Measurements from ENCODE around the gene PRKCE.

PRKCE gene

DNA sequence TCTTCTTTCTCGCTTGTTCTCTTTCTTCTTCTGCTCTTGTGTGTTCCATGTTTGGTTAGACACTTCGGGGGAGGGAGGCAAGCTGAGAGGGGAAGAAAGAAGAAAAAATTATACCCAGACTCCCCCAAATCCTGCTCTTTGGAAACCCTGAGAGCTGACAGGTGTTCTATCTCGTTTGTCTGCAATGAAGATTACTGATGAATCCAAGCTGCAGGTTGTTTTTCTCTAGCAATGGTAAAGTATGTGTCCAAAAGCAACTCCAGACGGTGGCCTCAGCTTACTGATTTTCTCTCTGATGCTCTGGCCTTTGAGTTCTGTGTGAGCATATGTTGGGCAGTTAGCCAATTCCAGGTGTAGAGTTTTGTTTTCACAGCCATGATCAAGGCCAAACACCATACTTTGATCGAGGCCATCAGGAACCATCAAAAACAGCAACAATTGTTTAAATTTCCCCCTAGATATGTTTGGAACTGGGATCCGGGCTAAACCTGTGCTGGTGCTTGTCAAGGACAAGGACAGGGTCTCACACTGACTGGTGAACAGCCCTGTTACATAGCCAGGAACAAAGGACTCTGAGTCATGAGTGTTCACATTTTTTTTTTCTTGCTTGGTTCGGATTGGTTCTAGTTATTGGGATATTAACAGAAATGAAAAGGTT is 142.0 kb downstream of the PRKCE start:
- DNase-seq (ENCODE audit: low read depth) = no peak
- no peak overlapping the region for H3K4me3 ChIP-seq (ENCODE audit: low read depth, low read length)
- TF ChIP-seq, protein P1, sequence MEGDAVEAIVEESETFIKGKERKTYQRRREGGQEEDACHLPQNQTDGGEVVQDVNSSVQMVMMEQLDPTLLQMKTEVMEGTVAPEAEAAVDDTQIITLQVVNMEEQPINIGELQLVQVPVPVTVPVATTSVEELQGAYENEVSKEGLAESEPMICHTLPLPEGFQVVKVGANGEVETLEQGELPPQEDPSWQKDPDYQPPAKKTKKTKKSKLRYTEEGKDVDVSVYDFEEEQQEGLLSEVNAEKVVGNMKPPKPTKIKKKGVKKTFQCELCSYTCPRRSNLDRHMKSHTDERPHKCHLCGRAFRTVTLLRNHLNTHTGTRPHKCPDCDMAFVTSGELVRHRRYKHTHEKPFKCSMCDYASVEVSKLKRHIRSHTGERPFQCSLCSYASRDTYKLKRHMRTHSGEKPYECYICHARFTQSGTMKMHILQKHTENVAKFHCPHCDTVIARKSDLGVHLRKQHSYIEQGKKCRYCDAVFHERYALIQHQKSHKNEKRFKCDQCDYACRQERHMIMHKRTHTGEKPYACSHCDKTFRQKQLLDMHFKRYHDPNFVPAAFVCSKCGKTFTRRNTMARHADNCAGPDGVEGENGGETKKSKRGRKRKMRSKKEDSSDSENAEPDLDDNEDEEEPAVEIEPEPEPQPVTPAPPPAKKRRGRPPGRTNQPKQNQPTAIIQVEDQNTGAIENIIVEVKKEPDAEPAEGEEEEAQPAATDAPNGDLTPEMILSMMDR (IDR thresholded peaks at IDR 0.05; ENCODE audit: low read depth, low read length, missing control alignments) = no peak

DNA sequence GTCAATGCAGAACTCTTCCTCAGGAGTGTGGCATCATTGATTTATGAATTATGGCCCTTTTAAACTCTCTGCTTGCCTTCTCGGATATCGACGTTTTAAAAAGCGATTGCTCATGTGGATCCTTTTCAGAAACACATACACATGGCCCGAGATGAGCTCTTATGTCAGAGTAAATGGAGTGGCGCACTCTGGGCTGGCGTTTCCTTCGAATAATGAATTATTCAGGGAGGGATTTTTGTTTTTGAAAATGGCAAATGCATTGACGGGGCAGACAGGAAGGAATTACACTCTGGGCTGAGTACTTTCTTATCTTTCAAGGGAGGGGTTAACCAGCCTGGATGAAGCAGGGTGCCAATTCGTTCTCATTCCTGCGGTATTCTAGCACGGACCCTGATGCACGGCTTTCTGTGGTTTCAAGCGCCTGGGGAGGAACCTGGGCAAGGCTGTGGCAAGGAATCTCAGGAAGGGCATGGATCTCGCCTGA is 142.7 kb downstream of the PRKCE start:
- H3K4me3 ChIP-seq (ENCODE audit: low read depth, low read length) = no peak overlapping the region
- no peak for DNase-seq (ENCODE audit: low read depth)
- TF ChIP-seq, protein P1 (IDR thresholded peaks at IDR 0.05; ENCODE audit: low read depth, low read length, missing control alignments) = no peak

DNA sequence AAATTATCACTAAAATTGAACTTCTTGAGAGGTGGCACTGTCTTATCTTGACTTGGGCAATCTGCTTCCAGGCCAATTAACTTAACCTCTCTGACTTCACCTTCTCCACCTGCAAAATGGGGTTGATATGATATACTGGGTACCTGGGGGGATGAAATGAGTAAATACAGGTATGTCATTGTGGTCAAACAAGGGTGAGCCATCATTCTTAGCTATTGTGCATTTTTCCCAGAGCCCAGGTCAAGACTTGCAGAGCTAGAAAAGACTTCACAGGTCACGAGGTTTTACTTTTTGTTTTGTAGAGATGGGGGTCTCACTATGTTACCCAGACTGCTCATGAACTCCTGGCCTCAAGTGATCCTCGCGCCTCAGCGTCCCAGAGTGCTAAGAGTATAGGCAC is 145.0 kb downstream of the PRKCE start:
- TF ChIP-seq, protein P1 (IDR thresholded peaks at IDR 0.05; ENCODE audit: low read depth, low read length, missing control alignments) = no peak
- H3K4me3 ChIP-seq (ENCODE audit: low read depth, low read length) = no peak overlapping the region
- DNase-seq (ENCODE audit: low read depth) = no peak

DNA sequence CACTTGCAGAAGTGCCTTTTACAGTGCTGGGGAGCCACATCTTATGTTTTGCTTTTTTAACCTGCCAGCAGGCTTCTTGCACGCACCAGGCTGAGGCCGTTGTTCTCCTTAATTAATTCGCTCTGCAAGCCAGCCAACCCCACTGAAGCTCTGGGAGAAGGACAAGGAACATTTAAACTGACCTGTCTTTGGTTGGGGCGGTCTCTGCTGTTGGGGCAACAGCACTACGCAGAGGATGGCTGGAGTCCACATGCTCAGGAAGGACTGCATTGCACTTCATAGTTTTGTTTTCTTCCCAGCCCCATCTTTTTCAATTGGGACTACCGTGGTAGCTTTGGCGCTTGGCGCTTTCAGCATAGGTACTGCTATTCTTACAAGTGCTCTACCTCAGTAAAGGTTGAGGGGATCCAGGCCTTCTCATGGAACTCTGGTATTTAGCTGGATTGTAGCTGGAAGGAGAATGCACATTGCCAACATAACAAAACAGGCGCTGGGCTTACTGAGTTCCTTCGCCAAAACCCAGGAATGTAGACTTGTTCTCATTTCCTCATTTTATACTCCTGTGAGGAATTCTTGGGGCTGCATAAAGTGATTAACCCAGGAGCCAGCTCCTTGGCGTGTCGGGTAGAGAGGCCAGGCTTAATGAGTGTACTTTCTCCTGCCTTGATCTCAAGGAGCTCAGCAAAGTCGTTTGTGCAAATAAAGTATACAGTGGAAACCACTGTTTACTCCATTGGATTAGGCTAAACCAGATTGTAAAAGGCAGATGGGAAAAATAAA is 146.2 kb downstream of the PRKCE start:
- TF ChIP-seq, protein P1 (IDR thresholded peaks at IDR 0.05; ENCODE audit: low read depth, low read length, missing control alignments) = no peak
- no peak for DNase-seq (ENCODE audit: low read depth)
- no peak overlapping the region for H3K4me3 ChIP-seq (ENCODE audit: low read depth, low read length)

DNA sequence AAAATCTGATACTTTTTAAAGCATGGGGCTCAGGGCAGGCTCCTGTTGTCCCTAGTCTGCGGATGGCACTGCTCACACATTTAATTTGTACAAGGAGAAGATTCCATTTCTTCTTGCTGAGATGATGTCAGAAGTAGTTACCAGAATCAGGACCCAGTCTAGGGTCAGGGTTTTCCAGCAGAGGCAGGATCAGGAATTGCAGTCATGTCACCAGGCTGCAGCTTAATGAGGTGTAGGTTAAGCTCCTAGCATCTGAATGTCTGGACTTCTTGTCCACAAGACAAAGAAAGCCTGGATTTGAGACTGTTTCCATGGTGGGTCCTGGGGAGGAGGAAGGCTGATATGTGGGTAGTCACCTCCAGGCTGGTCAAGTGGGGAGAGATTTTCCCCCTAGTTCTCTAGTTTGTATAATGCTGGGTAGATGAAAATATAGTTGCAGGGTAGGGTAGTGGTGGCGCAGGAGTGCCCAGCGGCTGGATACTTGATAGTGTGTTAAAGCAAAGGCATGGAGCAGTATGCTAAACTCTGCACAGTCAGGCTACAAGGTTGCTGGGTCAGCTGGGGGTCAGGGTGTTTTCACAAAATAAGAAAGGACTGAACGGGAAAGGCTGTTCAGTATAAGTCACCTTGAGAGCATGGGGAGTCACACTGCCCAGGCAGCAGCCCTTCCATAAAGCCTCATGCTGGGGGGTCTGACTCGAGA is 148.4 kb downstream of the PRKCE start:
- DNase-seq (ENCODE audit: low read depth) = no peak
- TF ChIP-seq, protein P1 (IDR thresholded peaks at IDR 0.05; ENCODE audit: low read depth, low read length, missing control alignments) = no peak

DNA sequence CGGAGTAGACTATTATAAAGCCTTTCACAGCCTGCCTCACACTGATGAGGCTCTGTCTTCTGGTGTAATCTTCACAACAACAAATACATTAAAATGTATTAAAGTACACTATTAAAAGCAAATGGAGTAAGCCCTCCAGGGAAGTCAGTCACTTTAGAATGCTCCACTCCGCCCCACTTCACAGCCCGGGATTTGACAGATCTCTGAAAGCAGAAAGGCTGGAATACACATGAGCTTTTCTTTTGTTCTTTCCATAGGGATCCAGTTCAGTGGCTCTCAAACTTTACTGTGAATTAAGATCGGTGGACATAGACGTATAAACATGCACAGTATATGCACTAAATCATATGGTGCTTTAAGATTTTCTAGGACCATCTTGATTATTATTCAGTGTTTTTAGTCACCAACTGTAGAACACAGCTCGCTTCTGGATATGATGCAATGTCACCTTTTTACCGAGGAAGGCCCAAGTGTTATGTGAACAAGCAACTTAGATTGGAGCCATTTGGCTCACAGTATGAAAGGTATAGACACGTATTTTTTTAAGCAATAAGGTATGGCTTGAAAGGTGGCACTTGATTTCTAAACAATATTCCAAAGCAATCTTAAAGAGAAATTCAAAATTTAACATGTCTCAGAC is 151.1 kb downstream of the PRKCE start:
- TF ChIP-seq, protein P1 (IDR thresholded peaks at IDR 0.05; ENCODE audit: low read depth, low read length, missing control alignments) = no peak
- no peak for DNase-seq (ENCODE audit: low read depth)
- H3K4me3 ChIP-seq (ENCODE audit: low read depth, low read length) = no peak overlapping the region

More for the DNA sequence above, 148.4 kb downstream of the PRKCE start:
- H3K4me3 ChIP-seq (ENCODE audit: low read depth, low read length) = no peak overlapping the region
